Measurements from ENCODE around the gene NLGN3. TPM values are rescaled to one million over a fixed set of nuclear protein-coding genes. Genes with fewer than 3 reads are reported as not detected.
A peak's percentile ranks its signal among the peaks of the same experiment; 100 is the strongest.

NLGN3 gene
- total and polyA plus RNA-seq, 2 of the 8 experiments (the other 6 are each of a cell fraction or from before 2014, with no cell fraction given), result 12.0 to 14.8 TPM

DNA sequence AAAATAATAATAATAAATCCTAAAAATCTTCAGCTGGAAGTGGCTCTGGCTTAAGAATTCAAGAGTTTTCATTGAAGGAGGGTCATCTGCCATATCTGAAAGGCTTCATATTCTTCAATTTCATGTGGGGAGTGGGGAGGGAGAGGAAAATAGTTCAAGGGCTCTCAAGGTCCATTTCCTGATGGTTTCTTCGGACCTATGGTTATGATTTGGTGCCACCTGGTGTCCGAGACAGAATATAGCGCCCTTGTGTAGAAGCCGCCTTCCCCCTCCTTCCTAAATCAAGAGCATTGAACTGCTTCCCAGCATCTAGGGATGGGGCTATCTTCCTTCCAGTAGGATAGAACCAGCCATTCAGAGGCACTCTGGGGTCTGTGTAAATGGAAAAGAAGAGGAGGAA, 34.3 kb downstream of the NLGN3 start:
- Histone ChIP-seq H2BK120ac (replicated peaks; ENCODE audit: low read depth, low read length) (no peak overlapping the region), H3K23me2 (ENCODE audit: low read depth, low read length) (no peaks in the 10 kb centered on the region), H3K4me3 (ENCODE audit: extremely low read depth in 1 of 4, insufficient read depth in 2 of 4, low read depth in 3 of 4, low read length in 4 of 4) (no peak overlapping the region), H3K4me2 (ENCODE audit: insufficient read depth in 1 of 2, low read depth in 2 of 2, low read length in 2 of 2) (no peak overlapping the region), H3K9me3 (ENCODE audit: insufficient read depth in 2 of 2, low read depth in 1 of 2, low read length in 1 of 2) (no peaks in the 10 kb centered on the region), H3K79me2 (ENCODE audit: control insufficient read depth in 1 of 2, insufficient read depth in 2 of 2, low read length in 2 of 2) (no peaks in the 10 kb centered on the region), H3K27ac (ENCODE audit: low read depth, low read length) (no peak overlapping the region), H2AFZ (ENCODE audit: low read length) (no peak overlapping the region), H4K91ac (replicated peaks; ENCODE audit: insufficient read length, low read length) (no peak overlapping the region), H3K36me3 (ENCODE audit: control insufficient read depth in 2 of 4, insufficient read depth in 4 of 4, low read length in 3 of 4) (no peaks in the 10 kb centered on the region), H2BK15ac (ENCODE audit: low read length) (no peak overlapping the region), H4K5ac (ENCODE audit: insufficient read length, low read depth, low read length) (no peak overlapping the region), H2BK5ac (ENCODE audit: low read depth, low read length) (no peak overlapping the region), H2BK20ac (ENCODE audit: low read length) (no peak overlapping the region), H3K23ac (ENCODE audit: insufficient read length) (no peak overlapping the region), H3K14ac (ENCODE audit: insufficient read length) (no peak overlapping the region), H3K4ac (replicated peaks; ENCODE audit: insufficient read length, low read depth, low read length) (no peak overlapping the region), H2AK5ac (ENCODE audit: low read depth, low read length) (no peak overlapping the region), H3K9ac (replicated peaks in 1 of 4; ENCODE audit: extremely low read depth in 1 of 4, low read depth in 3 of 4, low read length in 3 of 4) (no peak overlapping the region), H3K4me1 (replicated peaks in 1 of 4; ENCODE audit: control insufficient read depth in 3 of 4, insufficient read depth in 4 of 4, low read length in 3 of 4) (peaks cover 3 to 7% (median 5%) of the 10 kb centered on the region in 4 experiments; a peak in 4 of 7 replicates), H3K56ac (replicated peaks; ENCODE audit: insufficient read length, low read depth, low read length) (no peak overlapping the region), H2BK12ac (ENCODE audit: low read depth, low read length) (no peak overlapping the region), H3K18ac (ENCODE audit: extremely low read depth, low read length) (no peak overlapping the region), H3K79me1 (ENCODE audit: low read depth, low read length) (no peaks in the 10 kb centered on the region), H3K27me3 (replicated peaks in 1 of 4; ENCODE audit: control insufficient read depth in 3 of 4, extremely low read depth in 1 of 4, insufficient read depth in 3 of 4, low read length in 3 of 4) (no peaks in the 10 kb centered on the region), H4K20me1 (replicated peaks in 1 of 2; ENCODE audit: control insufficient read depth in 1 of 2, insufficient read depth in 2 of 2, low read length in 2 of 2) (no peaks in the 10 kb centered on the region), H4K8ac (ENCODE audit: extremely low read depth, insufficient read depth, low read length) (no peak overlapping the region)
- 5% methylated on average over 4 of the region's 4 CpGs; no CpG with 5 or more reads in 1 of the 2 experiments for WGBS, 2 experiments (ENCODE audit: extremely low coverage in 1 of 2, insufficient coverage in 1 of 2, insufficient read length in 1 of 2, insufficient replicate concordance in 2 of 2, low coverage in 1 of 2, low lambda C conversion rate in 2 of 2, missing lambda C conversion rate in 1 of 2)
- DNase-seq (ENCODE audit: low read depth in 1 of 2, low spot score in 2 of 2) (no peak), FAIRE-seq (peak; percentile 86)
- POLR2A ChIA-PET (ENCODE audit: partially characterized antibody), result no interaction called here
- CTCF ChIA-PET (ENCODE audit: partially characterized antibody), result interaction anchor here (0.6 to 2.2 kb wide), 7 partner anchors 13 to 181 kb away, joined by 3 to 9 read pairs (median 4); no protein-coding TSS in a partner anchor
- TF ChIP-seq RAD21 (IDR thresholded peaks at IDR 0.05 in 1 of 2, conservative IDR thresholded peaks at IDR 0.05 in 1 of 2; ENCODE audit: low read depth in 2 of 2, low read length in 2 of 2), result peak; percentile 82 to 87
- TF ChIP-seq BACH1 (IDR thresholded peaks at IDR 0.05; ENCODE audit: low read length), result no peak
- TF ChIP-seq POLR2A (IDR thresholded peaks at IDR 0.05; ENCODE audit: control extremely low read depth in 1 of 2, low read depth in 2 of 2, low read length in 2 of 2), result no peak
- no peak for TF ChIP-seq SP4 (IDR thresholded peaks at IDR 0.05; ENCODE audit: low read length)
- TF ChIP-seq YY1 (IDR thresholded peaks at IDR 0.05; ENCODE audit: low read depth, low read length), result 0 out of 2 replicates have a peak, but pooled peaks have one; percentile 13
- peak; percentile 33 to 64 (median 62) for TF ChIP-seq CTCF (IDR thresholded peaks at IDR 0.05; ENCODE audit: control extremely low read depth in 1 of 3, insufficient read depth in 1 of 3, low read depth in 1 of 3, low read length in 3 of 3)
